IMR-90 (cell line): ENCODE results near the gene ATF6B.

Experiments used
- BHLHE40 ChIP-seq: fragments of 150-350 bp; IDR thresholded peaks from 2 replicates; pipeline ENCODE4 v1.6.1; 2016; ENCODE audit warnings: mild to moderate bottlenecking, low read depth, low read length
- CEBPB ChIP-seq: IDR thresholded peaks from 2 replicates; pipeline ENCODE4 v1.6.1; 2012; ENCODE audit warnings: low read depth, low read length, improper control_type of control experiment
- CHD1 ChIP-seq: IDR thresholded peaks from 2 replicates; pipeline ENCODE4 v1.6.1; 2012; ENCODE audit warnings: low read depth, low read length, improper control_type of control experiment
- CTCF ChIP-seq: conservative IDR thresholded peaks from 2 replicates; pipeline ENCODE4 v1.5.1; 2012; ENCODE audit warnings: mild to moderate bottlenecking, low read depth, low read length, improper control_type of control experiment
- FOS ChIP-seq: fragments of 150-350 bp; IDR thresholded peaks from 2 replicates; pipeline ENCODE4 v1.6.1; 2016; ENCODE audit warnings: low read depth, low read length
- MAZ ChIP-seq: IDR thresholded peaks from 2 replicates; pipeline ENCODE4 v1.6.1; 2012; ENCODE audit warnings: low read depth, mild to moderate bottlenecking, low read length, improper control_type of control experiment, moderate library complexity, borderline replicate concordance
- NFE2L2 ChIP-seq: fragments of 150-350 bp; IDR thresholded peaks from 2 replicates; pipeline ENCODE4 v1.6.1; 2016; ENCODE audit warnings: low read depth, mild to moderate bottlenecking, low read length
- POLR2A ChIP-seq: IDR thresholded peaks from 2 replicates; pipeline ENCODE4 v1.6.1; 2012; ENCODE audit warnings: mild to moderate bottlenecking, low read depth, low read length
- RAD21 ChIP-seq: IDR thresholded peaks from 2 replicates; pipeline ENCODE4 v1.6.1; 2012; ENCODE audit warnings: low read length, improper control_type of control experiment
- RFX5 ChIP-seq: IDR thresholded peaks from 2 replicates; pipeline ENCODE4 v1.8.0; 2012; ENCODE audit warnings: low read depth, mild to moderate bottlenecking, low read length, moderate library complexity

- TF ChIP-seq CTCF (no peak), MAZ (no peak), POLR2A (no peak), RAD21 (no peak), BHLHE40 (no peak), RFX5 (no peak), CHD1 (no peak), NFE2L2 (no peak), FOS (no peak), CEBPB (no peak)
Observed at GRCh38 chr6:32128751-32129296, 778 bp upstream of the ATF6B start.
